ENCODE data around the gene BCAP31. TPM values are rescaled to one million over a fixed set of nuclear protein-coding genes. Genes with fewer than 3 reads are reported as not detected.

Gene BCAP31
- total RNA-seq, 1 donor from 2014 or later, result 118 TPM

- H3K27me3 Mint-ChIP-seq (ENCODE audit: low read depth), result peaks cover 37% of the 10 kb centered on the region
- H3K27ac Mint-ChIP-seq, result no peak overlapping the region
- peaks cover 9% of the 10 kb centered on the region for H3K4me1 Mint-ChIP-seq
- H3K9me3 Mint-ChIP-seq, result peaks cover 3% of the 10 kb centered on the region
- H3K36me3 Mint-ChIP-seq, result peaks cover 2% of the 10 kb centered on the region
- peak in 1 of 2 experiments; percentile 31 for DNase-seq (ENCODE audit: low spot score in 2 of 2, unreplicated experiment in 2 of 2)
- no peak for TF ChIP-seq CTCF (IDR thresholded peaks at IDR 0.05; ENCODE audit: unreplicated experiment)
- no peak overlapping the region for H3K4me3 Mint-ChIP-seq
Observed at GRCh38 chrX:153671589-153672530, 52.3 kb downstream of the BCAP31 start.

GRCh38 chrX:153670748-153671588 is 53.2 kb downstream of the BCAP31 start:
- Mint-ChIP-seq H3K36me3 (peaks cover 2% of the 10 kb centered on the region), H3K4me3 (no peak overlapping the region), H3K9me3 (peaks cover 5% of the 10 kb centered on the region), H3K27me3 (ENCODE audit: low read depth) (peaks cover 44% of the 10 kb centered on the region), H3K27ac (no peak overlapping the region), H3K4me1 (peaks cover 7% of the 10 kb centered on the region)
- TF ChIP-seq CTCF (IDR thresholded peaks at IDR 0.05; ENCODE audit: unreplicated experiment), result no peak
- peak in 1 of 2 experiments; percentile 30 for DNase-seq (ENCODE audit: low spot score in 2 of 2, unreplicated experiment in 2 of 2)

GRCh38 chrX:153669901-153670731 is 54.1 kb downstream of the BCAP31 start:
- peaks cover 6% of the 10 kb centered on the region for H3K4me1 Mint-ChIP-seq
- H3K4me3 Mint-ChIP-seq, result no peak overlapping the region
- peaks cover 52% of the 10 kb centered on the region for H3K27me3 Mint-ChIP-seq (ENCODE audit: low read depth)
- H3K36me3 Mint-ChIP-seq, result peaks cover 3% of the 10 kb centered on the region
- peaks cover 13% of the 10 kb centered on the region for H3K9me3 Mint-ChIP-seq
- TF ChIP-seq CTCF (IDR thresholded peaks at IDR 0.05; ENCODE audit: unreplicated experiment), result no peak
- peak in 1 of 2 experiments; percentile 33 for DNase-seq (ENCODE audit: low spot score in 2 of 2, unreplicated experiment in 2 of 2)
- no peak overlapping the region for H3K27ac Mint-ChIP-seq

GRCh38 chrX:153669174-153669890 is 54.9 kb downstream of the BCAP31 start:
- Mint-ChIP-seq H3K27ac (no peak overlapping the region), H3K9me3 (peaks cover 18% of the 10 kb centered on the region), H3K36me3 (peaks cover 3% of the 10 kb centered on the region), H3K4me3 (no peak overlapping the region), H3K27me3 (ENCODE audit: low read depth) (peaks cover 52% of the 10 kb centered on the region), H3K4me1 (peaks cover 6% of the 10 kb centered on the region)
- DNase-seq (ENCODE audit: low spot score in 2 of 2, unreplicated experiment in 2 of 2), result peak; percentile 31 to 58
- TF ChIP-seq CTCF (IDR thresholded peaks at IDR 0.05; ENCODE audit: unreplicated experiment), result peak; percentile 89
